OCI-LY3 (cell line): ENCODE results near the gene SEC16B.

ENCODE experiments used
- CTCF ChIP-seq: fragments of 200-600, 300-600 bp; sonication (generic); IDR thresholded peaks from 2 replicates; pipeline ENCODE4 v1.5.1; 2014; ENCODE audit warnings: antibody characterized with exemption, low read length, low read depth
- EZH2phosphoT487 ChIP-seq: fragments of 200-600 bp; shearing (Covaris generic); IDR thresholded peaks from 2 replicates; pipeline ENCODE4 v1.6.1; 2018; ENCODE audit warnings: antibody characterized with exemption, mixed run types, low read depth

GRCh38 chr1:177927021-177927596 is 42.7 kb downstream of the SEC16B start:
- TF ChIP-seq CTCF (no peak), EZH2phosphoT487 (no peak)
